Esophagus muscularis mucosa (tissue), 3 donors: ENCODE measurements around the gene FMN2.

Experiments
- CTCF ChIP-seq, 3 experiments: fragments of 200-600 bp in 2 of 3; fragments of 450-650 bp in 1 of 3; sonication (generic) in 2 of 3; IDR thresholded peaks; one replicate each; pipeline ENCODE4 v1.5.1; 2017 to 2019; ENCODE audit warnings: antibody characterized with exemption in 3 of 3, mild to moderate bottlenecking in 2 of 3, moderate library complexity in 1 of 3
- POLR2A ChIP-seq: fragments of 450-650 bp; IDR thresholded peaks from one replicate; pipeline ENCODE4 v1.6.1; 2017; ENCODE audit warnings: antibody characterized with exemption, moderate library complexity, mild to moderate bottlenecking, low read depth

GRCh38 chr1:240500647-240501046 is 409.0 kb downstream of the FMN2 start:
- TF ChIP-seq CTCF (IDR thresholded peaks at IDR 0.05) (no peak), POLR2A (no peak)
